HL-60 (cell line): ENCODE results near the gene CRELD1.
"Not testable (repeated sequence)": the region's sequence is repeated elsewhere in the genome, so short reads cannot be mapped to it uniquely, and the experiment has no call there.

Experiments
- DNase-seq, 2 experiments: peaks; one replicate each; pipeline ENCODE4 v3.0.0-alpha.2; 2010 to 2020; ENCODE audit warnings: low read depth in 1 of 2, low spot score in 1 of 2
- H3K27ac ChIP-seq: fragments of 250-450 bp; sonication (Bioruptor Pico); replicated peaks from 2 replicates; pipeline ENCODE4 v1.5.1; 2020; ENCODE audit warnings: mild to moderate bottlenecking, moderate library complexity
- H3K27me3 ChIP-seq: fragments of 250-450 bp; sonication (Bioruptor Pico); 2 replicates; pipeline ENCODE4 v1.5.1; 2021; ENCODE audit warnings: mild to moderate bottlenecking, moderate library complexity; ENCODE audit not compliant: insufficient read depth, poor library complexity, severe bottlenecking
- H3K4me3 ChIP-seq: replicated peaks from 2 replicates; pipeline ENCODE4 v1.5.1; 2011; ENCODE audit warnings: mild to moderate bottlenecking, control low read depth, low read length; ENCODE audit not compliant: insufficient read depth
- CTCF ChIP-seq: IDR thresholded peaks from one replicate; pipeline ENCODE4 v1.5.1; 2011; ENCODE audit warnings: low read length, control low read depth, inconsistent platforms; ENCODE audit not compliant: insufficient read depth
- GABPA ChIP-seq: IDR thresholded peaks from 2 replicates; pipeline ENCODE4 v1.6.1; 2012; ENCODE audit warnings: low read depth
- POLR2AphosphoS5 ChIP-seq: IDR thresholded peaks from 2 replicates; pipeline ENCODE4 v1.6.1; 2012; ENCODE audit warnings: low read depth
- REST ChIP-seq: IDR thresholded peaks from 2 replicates; pipeline ENCODE4 v1.6.1; 2012; ENCODE audit warnings: low read depth; ENCODE audit not compliant: insufficient replicate concordance
- SPI1 ChIP-seq: IDR thresholded peaks from 2 replicates; pipeline ENCODE4 v1.6.1; 2012; ENCODE audit warnings: low read depth, mild to moderate bottlenecking, borderline replicate concordance

The CRELD1 gene

GRCh38 chr3:9898467-9899241, 35.0 kb upstream of the CRELD1 start:
- no peaks in the 10 kb centered on the region for H3K27me3 ChIP-seq
- H3K4me3 ChIP-seq = no peak overlapping the region
- no peak overlapping the region for H3K27ac ChIP-seq
- TF ChIP-seq CTCF = no peak
- TF ChIP-seq REST = no peak
- TF ChIP-seq POLR2AphosphoS5 = no peak
- TF ChIP-seq GABPA = no peak
- TF ChIP-seq SPI1 = no peak
- no peak for DNase-seq

- no peak for DNase-seq
- TF ChIP-seq POLR2AphosphoS5 = no peak
- no peak for TF ChIP-seq REST
- no peak for TF ChIP-seq GABPA
- no peak for TF ChIP-seq SPI1
- no peak for TF ChIP-seq CTCF
- H3K4me3 ChIP-seq = no peak overlapping the region
- H3K27me3 ChIP-seq = no peaks in the 10 kb centered on the region
- H3K27ac ChIP-seq = no peak overlapping the region
Measured at GRCh38 chr3:9899289-9899791, 34.3 kb upstream of the CRELD1 start.

GRCh38 chr3:9900965-9901415, 32.6 kb upstream of the CRELD1 start:
- H3K4me3 ChIP-seq, H3K27ac ChIP-seq, H3K27me3 ChIP-seq, DNase-seq: not testable (repeated sequence)

GRCh38 chr3:9901967-9902366, 31.7 kb upstream of the CRELD1 start:
- peak; percentile 71 for TF ChIP-seq POLR2AphosphoS5
- no peak for TF ChIP-seq SPI1
- no peak for TF ChIP-seq REST
- no peak for TF ChIP-seq CTCF
- Histone ChIP-seq H3K27me3 (no peaks in the 10 kb centered on the region), H3K27ac (peak overlapping the region; percentile 47), H3K4me3 (no peak overlapping the region)
- peak; percentile 71 to 76 for DNase-seq
